HEK293 (cell line): ENCODE results near the gene TAF5.

Experiments used
- CTCF ChIA-PET: fragments of 350-600 bp; formaldehyde crosslinking; extraction: SDS; loops from one replicate; lab custom pipeline; 2021; ENCODE audit warnings: antibody characterized with exemption; lab: Yijun Ruan, JAX
- POLR2A ChIA-PET: fragments of 300-600 bp; formaldehyde crosslinking; extraction: SDS; loops from one replicate; lab custom pipeline; 2020; ENCODE audit warnings: antibody characterized with exemption, inconsistent platforms; lab: Yijun Ruan, JAX
- H3K27ac ChIP-seq: fragments of 200-500 bp; sonication (Bioruptor generic); 2 replicates; pipeline ENCODE4 v1.5.1; 2014; ENCODE audit warnings: low read depth, low read length, control low read depth, inconsistent platforms; ENCODE audit errors: extremely low read depth
- H3K36me3 ChIP-seq, 2 experiments: fragments of 200-500 bp in 1 of 2; sonication (Bioruptor generic) in 1 of 2; 1 replicate in 1 of 2; 2 replicates in 1 of 2; pipeline ENCODE4 v1.5.1; 2014 to 2017; ENCODE audit warnings: inconsistent platforms in 2 of 2, low read length in 2 of 2; ENCODE audit not compliant: control insufficient read depth in 2 of 2, insufficient read depth in 1 of 2
- H3K4me1 ChIP-seq: fragments of 200-500 bp; sonication (Bioruptor generic); 2 replicates; pipeline ENCODE4 v1.5.1; 2014; ENCODE audit warnings: mild to moderate bottlenecking, low read length, inconsistent platforms; ENCODE audit not compliant: control insufficient read depth, insufficient read depth
- H3K4me3 ChIP-seq: 2 replicates; pipeline ENCODE4 v1.5.1; 2011; ENCODE audit warnings: low read depth, mild to moderate bottlenecking, control low read depth, low read length, moderate library complexity
- H3K9me3 ChIP-seq: fragments of 200-500 bp; sonication (Bioruptor generic); 2 replicates; pipeline ENCODE4 v1.5.1; 2014; ENCODE audit warnings: low read depth, low read length, inconsistent platforms; ENCODE audit not compliant: control insufficient read depth, insufficient read depth
- CTCF ChIP-seq: fragments of 450-650 bp; formaldehyde crosslinking; IDR thresholded peaks from 2 replicates; pipeline ENCODE4 v1.5.1; 2016; ENCODE audit warnings: missing biosample characterization, missing genetic modification characterization
- ELK4 ChIP-seq: IDR thresholded peaks from 2 replicates; pipeline ENCODE4 v1.6.1; 2011; ENCODE audit warnings: mild to moderate bottlenecking, low read depth, low read length, borderline replicate concordance
- HIC1 ChIP-seq: fragments of 450-650 bp; formaldehyde crosslinking; IDR thresholded peaks from 2 replicates; pipeline ENCODE4 v1.5.1; 2016; ENCODE audit warnings: missing biosample characterization, missing genetic modification characterization
- KLF16 ChIP-seq: fragments of 450-650 bp; formaldehyde crosslinking; IDR thresholded peaks from 2 replicates; pipeline ENCODE4 v1.5.1; 2017; ENCODE audit warnings: missing biosample characterization, missing genetic modification characterization
- YY2 ChIP-seq: fragments of 450-650 bp; formaldehyde crosslinking; IDR thresholded peaks from 2 replicates; pipeline ENCODE4 v1.5.1; 2016; ENCODE audit warnings: missing biosample characterization, missing genetic modification characterization
- ZBTB7A ChIP-seq: fragments of 450-650 bp; formaldehyde crosslinking; IDR thresholded peaks from 2 replicates; pipeline ENCODE4 v1.5.1; 2016; ENCODE audit warnings: low read depth, missing biosample characterization, missing genetic modification characterization
- ZFHX2 ChIP-seq: fragments of 450-650 bp; formaldehyde crosslinking; conservative IDR thresholded peaks from 2 replicates; pipeline ENCODE4 v1.5.1; 2016; ENCODE audit warnings: missing biosample characterization, missing genetic modification characterization
- ZFP41 ChIP-seq: fragments of 450-650 bp; formaldehyde crosslinking; IDR thresholded peaks from 2 replicates; pipeline ENCODE4 v1.5.1; 2016; ENCODE audit warnings: missing biosample characterization, missing genetic modification characterization, borderline replicate concordance
- ZNF16 ChIP-seq: fragments of 450-650 bp; formaldehyde crosslinking; IDR thresholded peaks from 2 replicates; pipeline ENCODE4 v1.5.1; 2016; ENCODE audit warnings: low read depth, missing biosample characterization, missing genetic modification characterization
- ZNF169 ChIP-seq: fragments of 450-650 bp; formaldehyde crosslinking; IDR thresholded peaks from 2 replicates; pipeline ENCODE4 v1.5.1; 2016; ENCODE audit warnings: missing biosample characterization, missing genetic modification characterization
- ZNF174 ChIP-seq: fragments of 450-650 bp; formaldehyde crosslinking; IDR thresholded peaks from 2 replicates; pipeline ENCODE4 v1.5.0; 2017; ENCODE audit warnings: missing biosample characterization, mild to moderate bottlenecking, missing genetic modification characterization
- ZNF18 ChIP-seq: fragments of 450-650 bp; formaldehyde crosslinking; IDR thresholded peaks from 2 replicates; pipeline ENCODE4 v1.5.1; 2016; ENCODE audit warnings: missing biosample characterization, missing genetic modification characterization
- ZNF280D ChIP-seq: fragments of 450-650 bp; formaldehyde crosslinking; IDR thresholded peaks from 2 replicates; pipeline ENCODE4 v1.5.1; 2016; ENCODE audit warnings: missing biosample characterization, missing genetic modification characterization
- ZNF335 ChIP-seq: fragments of 450-650 bp; formaldehyde crosslinking; conservative IDR thresholded peaks from 2 replicates; pipeline ENCODE4 v1.5.1; 2016; ENCODE audit warnings: missing biosample characterization, missing genetic modification characterization
- ZNF423 ChIP-seq: fragments of 450-650 bp; formaldehyde crosslinking; IDR thresholded peaks from 2 replicates; pipeline ENCODE4 v1.5.1; 2016; ENCODE audit warnings: missing biosample characterization, missing genetic modification characterization
- ZNF629 ChIP-seq: fragments of 450-650 bp; formaldehyde crosslinking; IDR thresholded peaks from 2 replicates; pipeline ENCODE4 v1.5.1; 2017; ENCODE audit warnings: missing biosample characterization, missing genetic modification characterization
- ZNF639 ChIP-seq: fragments of 450-650 bp; formaldehyde crosslinking; IDR thresholded peaks from 2 replicates; pipeline ENCODE4 v1.5.1; 2016; ENCODE audit warnings: missing biosample characterization, missing genetic modification characterization
- ZNF664 ChIP-seq: fragments of 450-650 bp; formaldehyde crosslinking; IDR thresholded peaks from 2 replicates; pipeline ENCODE4 v1.5.1; 2016; ENCODE audit warnings: missing biosample characterization, missing genetic modification characterization
- ZSCAN23 ChIP-seq: fragments of 450-650 bp; formaldehyde crosslinking; IDR thresholded peaks from 2 replicates; pipeline ENCODE4 v1.5.1; 2016; ENCODE audit warnings: missing biosample characterization, missing genetic modification characterization
- ZXDB ChIP-seq: fragments of 450-650 bp; formaldehyde crosslinking; IDR thresholded peaks from 2 replicates; pipeline ENCODE4 v1.5.1; 2016; ENCODE audit warnings: missing biosample characterization, missing genetic modification characterization

Gene TAF5

GRCh38 chr10:103334567-103334966 lies 33.2 kb upstream of the TAF5 start:
- H3K27ac ChIP-seq = no peak overlapping the region
- no peaks in the 10 kb centered on the region for H3K9me3 ChIP-seq
- no peaks in the 10 kb centered on the region for H3K4me1 ChIP-seq
- no peak overlapping the region for H3K4me3 ChIP-seq
- TF ChIP-seq KLF16 = no peak
- peak; percentile 92 for TF ChIP-seq ZNF664 (tag by site-specific recombination)
- no peak for TF ChIP-seq ZNF16 (tag by site-specific recombination)
- ChIA-PET POLR2A (interaction anchor here (0.7 kb wide), 1 partner anchor 16 kb away, joined by 3 read pairs; the partner anchor contains the start of gene PCGF6), CTCF (interaction anchor here (0.7 to 2.5 kb wide), 14 partner anchors 10 to 418 kb away, joined by 3 to 18 read pairs (median 6); no protein-coding TSS in a partner anchor)
- H3K36me3 ChIP-seq = peaks cover 65 to 72% of the 10 kb centered on the region in 2 experiments

- Histone ChIP-seq H3K9me3 (no peaks in the 10 kb centered on the region), H3K4me3 (no peak overlapping the region), H3K27ac (no peak overlapping the region), H3K4me1 (no peaks in the 10 kb centered on the region), H3K36me3 (peaks cover 58 to 61% of the 10 kb centered on the region in 2 experiments)
- ChIA-PET CTCF (interaction anchor here (0.5 kb wide), 2 partner anchors 418 to 1200 kb away, joined by 3 read pairs; partner anchors contain the start of gene CNNM2), POLR2A (interaction anchor here (0.6 kb wide), 1 partner anchor 24 kb away, joined by 4 read pairs; no protein-coding TSS in a partner anchor)
- TF ChIP-seq ZBTB7A (tag by site-specific recombination) = no peak
- no peak for TF ChIP-seq ZNF169 (tag by site-specific recombination)
- TF ChIP-seq YY2 (tag by site-specific recombination) = no peak
- no peak for TF ChIP-seq ZNF639
- TF ChIP-seq ZFP41 (tag by site-specific recombination) = no peak
- TF ChIP-seq ZNF629 (tag by site-specific recombination) = no peak
Observed at GRCh38 chr10:103336370-103336769, 31.4 kb upstream of the TAF5 start.

- H3K4me3 ChIP-seq = peak overlapping the region; percentile 70
- H3K36me3 ChIP-seq = peaks cover 35 to 40% of the 10 kb centered on the region in 2 experiments
- POLR2A ChIA-PET = interaction anchor here (0.9 to 2.3 kb wide), 6 partner anchors 8 to 54 kb away, joined by 3 to 21 read pairs (median 4); partner anchors contain the start of genes ATP5MK, PDCD11 and TAF5
- H3K9me3 ChIP-seq = no peaks in the 10 kb centered on the region
- CTCF ChIA-PET = interaction anchor here (0.5 to 1.5 kb wide), 4 partner anchors 16 to 136 kb away, joined by 3 to 5 read pairs (median 4); no protein-coding TSS in a partner anchor
- peak overlapping the region; percentile 90; the same call in 1 of the 2 replicates for H3K27ac ChIP-seq
- H3K4me1 ChIP-seq = no peaks in the 10 kb centered on the region
- peak; percentile 68 for TF ChIP-seq ZNF335
- no peak for TF ChIP-seq HIC1 (tag by site-specific recombination)
- no peak for TF ChIP-seq ZNF423
- no peak for TF ChIP-seq ZFHX2 (tag by site-specific recombination)
- no peak for TF ChIP-seq ELK4
- TF ChIP-seq ZNF174 = no peak
- no peak for TF ChIP-seq ZSCAN23 (tag by site-specific recombination)
- TF ChIP-seq CTCF = peak; percentile 4; the same call in 1 of the 2 replicates
- TF ChIP-seq ZNF280D (tag by site-specific recombination) = peak; percentile 92
- no peak for TF ChIP-seq ZNF18 (tag by site-specific recombination)
- TF ChIP-seq ZXDB (tag by site-specific recombination) = peak; percentile 58; the same call in 1 of the 2 replicates
Observed at GRCh38 chr10:103350175-103350516, 17.6 kb upstream of the TAF5 start.
